ENCODE measurements around the gene ZNF600.
"Not testable (repeated sequence)": the region's sequence is repeated elsewhere in the genome, so short reads cannot be mapped to it uniquely, and the experiment has no call there.

- not testable (repeated sequence) for TF ChIP-seq CTCF (IDR thresholded peaks at IDR 0.05); POLR2A (IDR thresholded peaks at IDR 0.05; ENCODE audit: low read depth); POLR2AphosphoS5 (IDR thresholded peaks at IDR 0.05)
Measured at GRCh38 chr19:52833541-52833940, 47.0 kb upstream of the ZNF600 start.

All from esophagus muscularis mucosa (tissue), 3 donors.